Endothelial cell of umbilical vein (primary cell): ENCODE data around the gene ZNF319. TPM values are rescaled to one million over a fixed set of nuclear protein-coding genes. Genes with fewer than 3 reads are reported as not detected.

Experiments
- BruUV-seq: library from RNA; stranded (reverse); fragments of 400-500 nt; replicated peaks from 2 replicates; lab custom pipeline; 2021; lab: Mats Ljungman, UMichigan
- CTCF ChIA-PET: fragments of 300-600, 350-600 bp; sonication (Branson Sonifier 250); formaldehyde crosslinking; loops from one replicate; lab custom pipeline; 2021; ENCODE audit warnings: antibody characterized with exemption, inconsistent platforms; lab: Charles Lee
- POLR2A ChIA-PET: fragments of 300-600, 350-600 bp; sonication (Branson Sonifier 250); formaldehyde crosslinking; loops from one replicate; lab custom pipeline; 2021; ENCODE audit warnings: antibody characterized with exemption, inconsistent platforms; lab: Charles Lee
- DNase-seq: peaks from one replicate; pipeline ENCODE4 v3.0.0-alpha.2; 2011; ENCODE audit warnings: low read depth, low spot score
- FAIRE-seq: peaks from 2 replicates; lab custom pipeline; 2011; peaks lifted over from hg19 to GRCh38; lab: Jason Lieb, UNC
- H2AFZ ChIP-seq: 2 replicates; pipeline ENCODE4 v1.6.0; 2012; ENCODE audit warnings: low read depth, low read length, control low read depth, inconsistent platforms
- H3K27ac ChIP-seq: 2 replicates; pipeline ENCODE4 v1.5.1; 2011; ENCODE audit warnings: low read depth, mild to moderate bottlenecking, control low read depth, low read length, moderate library complexity; ENCODE audit not compliant: insufficient read depth
- H3K27me3 ChIP-seq, 2 experiments: 2 replicates each; pipeline versions ENCODE4 v1.6.0 to v1.6.1; 2011; ENCODE audit warnings: low read length in 2 of 2, mixed read lengths in 1 of 2; ENCODE audit not compliant: control insufficient read depth in 2 of 2, insufficient read depth in 2 of 2
- H3K36me3 ChIP-seq, 2 experiments: 2 replicates in 1 of 2; 3 replicates in 1 of 2; pipeline ENCODE4 v1.5.1; 2011; ENCODE audit warnings: low read length in 2 of 2, mild to moderate bottlenecking in 1 of 2, moderate library complexity in 1 of 2; ENCODE audit not compliant: control insufficient read depth in 2 of 2, insufficient read depth in 2 of 2; ENCODE audit errors: extremely low read depth in 1 of 2
- H3K4me1 ChIP-seq: 3 replicates; pipeline ENCODE4 v1.5.1; 2011; ENCODE audit warnings: mild to moderate bottlenecking, low read length; ENCODE audit not compliant: control insufficient read depth, insufficient read depth; ENCODE audit errors: extremely low read depth
- H3K4me2 ChIP-seq: 2 replicates; pipeline ENCODE4 v1.6.1; 2011; ENCODE audit warnings: low read length, control low read depth, mixed read lengths; ENCODE audit not compliant: insufficient read depth
- H3K4me3 ChIP-seq, 3 experiments: fragments of 200-600 bp in 1 of 3; sonication (generic), shearing (Covaris generic) in 1 of 3; replicated peaks in 1 of 3; 2 replicates each; pipeline ENCODE4 v1.5.1; 2011 to 2016; ENCODE audit warnings: control low read depth in 3 of 3, low read length in 3 of 3, mild to moderate bottlenecking in 2 of 3, inconsistent platforms in 1 of 3, low read depth in 1 of 3, moderate library complexity in 1 of 3; ENCODE audit not compliant: insufficient read depth in 1 of 3
- H3K79me2 ChIP-seq: 2 replicates; pipeline ENCODE4 v1.6.0; 2012; ENCODE audit warnings: low read length, inconsistent platforms; ENCODE audit not compliant: control insufficient read depth, insufficient read depth
- H3K9ac ChIP-seq: replicated peaks from 2 replicates; pipeline ENCODE3; 2011; ENCODE audit warnings: low read length, control low read depth; ENCODE audit not compliant: insufficient read depth; ENCODE audit errors: extremely low read depth
- H3K9me1 ChIP-seq: replicated peaks from 3 replicates; pipeline ENCODE4 v1.6.0; 2011; ENCODE audit warnings: mild to moderate bottlenecking, low read length; ENCODE audit not compliant: control insufficient read depth, insufficient read depth; ENCODE audit errors: extremely low read depth
- H3K9me3 ChIP-seq: replicated peaks from 2 replicates; pipeline ENCODE4 v1.5.1; 2012; ENCODE audit warnings: low read length, inconsistent platforms; ENCODE audit not compliant: control insufficient read depth, insufficient read depth
- H4K20me1 ChIP-seq: replicated peaks from 2 replicates; pipeline ENCODE3; 2011; ENCODE audit warnings: mild to moderate bottlenecking, low read length; ENCODE audit not compliant: control insufficient read depth, insufficient read depth; ENCODE audit errors: extremely low read depth
- EZH2 ChIP-seq: IDR thresholded peaks from 2 replicates; pipeline ENCODE4 v1.6.1; 2012; ENCODE audit warnings: borderline replicate concordance, low read depth, mild to moderate bottlenecking, moderate library complexity, low read length, inconsistent platforms; ENCODE audit not compliant: severe bottlenecking
- FOS ChIP-seq: IDR thresholded peaks from 2 replicates; pipeline ENCODE4 v1.6.1; 2011; ENCODE audit warnings: mild to moderate bottlenecking, low read length, moderate library complexity, borderline replicate concordance; ENCODE audit not compliant: insufficient read depth
- GATA2 ChIP-seq: IDR thresholded peaks from 2 replicates; pipeline ENCODE4 v1.7.0; 2011; ENCODE audit warnings: low read depth, mild to moderate bottlenecking, moderate library complexity, mixed read lengths, low read length; ENCODE audit not compliant: insufficient read length, insufficient read depth
- JUN ChIP-seq: IDR thresholded peaks from 2 replicates; pipeline ENCODE4 v1.6.1; 2011; ENCODE audit warnings: borderline replicate concordance, low read depth; ENCODE audit not compliant: insufficient read length, insufficient read depth
- MYC ChIP-seq: IDR thresholded peaks from one replicate; pipeline ENCODE4 v1.6.1; 2011; ENCODE audit warnings: mild to moderate bottlenecking, low read depth, low read length
- dilution Hi-C: fragments of 300-500 bp; cut with MboI; formaldehyde crosslinking; loops from one replicate; pipeline ENCODE4 v1.15.0; 2019; ENCODE audit warnings: low sequenced_read_pairs; ENCODE audit not compliant: extremely low pct_ligation_motif_present
- intact Hi-C: fragments of 100-400 bp; cut with micrococcal nuclease; formaldehyde crosslinking; loops from one replicate; pipeline ENCODE4 v1.10.0; 2022
- polyA plus RNA-seq, 4 experiments: library from polyadenylated mRNA; depleted of rRNA in 3 of 4; stranded (reverse) in 3 of 4; unstranded in 1 of 4; fragments of >200 nt; gene quantifications; 2 replicates each; pipeline versions ENCODE4 v1.2.1 to v1.2.3, GENCODE V29; 2011 to 2012; ENCODE audit warnings: missing spikeins in 1 of 4
- total RNA-seq: library from RNA; stranded (reverse); gene quantifications from 2 replicates; pipeline ENCODE4 v1.2.3, GENCODE V29; 2021
- TF ChIP-seq, protein P1 (sequence below), 2 donors: IDR thresholded peaks; 1 replicate in 1 of 2; 2 replicates in 1 of 2; pipeline ENCODE4 v1.5.1; 2011; ENCODE audit warnings: low read length in 2 of 2, mild to moderate bottlenecking in 2 of 2, moderate library complexity in 2 of 2, control low read depth in 1 of 2, inconsistent platforms in 1 of 2, low read depth in 1 of 2; ENCODE audit not compliant: insufficient read depth in 1 of 2; ENCODE audit errors: extremely low read depth in 1 of 2
- TF ChIP-seq, protein P2 (sequence below): IDR thresholded peaks from 2 replicates; pipeline ENCODE4 v1.6.1; 2011; ENCODE audit not compliant: insufficient read depth, insufficient read length

ZNF319 gene
- total and polyA plus RNA-seq, 2 donors (not counting 3 experiments of a cell fraction or from before 2014, with no cell fraction given): 5.4 to 9.9 TPM

GRCh38 chr16:57947261-57947660 is 53.2 kb downstream of the ZNF319 start:
- H3K79me2 ChIP-seq: no peaks in the 10 kb centered on the region
- no peak for FAIRE-seq
- H4K20me1 ChIP-seq: no peaks in the 10 kb centered on the region
- TF ChIP-seq EZH2 (no peak), FOS (no peak), GATA2 (no peak), MYC (no peak), JUN (no peak)
- TF ChIP-seq, protein P1, sequence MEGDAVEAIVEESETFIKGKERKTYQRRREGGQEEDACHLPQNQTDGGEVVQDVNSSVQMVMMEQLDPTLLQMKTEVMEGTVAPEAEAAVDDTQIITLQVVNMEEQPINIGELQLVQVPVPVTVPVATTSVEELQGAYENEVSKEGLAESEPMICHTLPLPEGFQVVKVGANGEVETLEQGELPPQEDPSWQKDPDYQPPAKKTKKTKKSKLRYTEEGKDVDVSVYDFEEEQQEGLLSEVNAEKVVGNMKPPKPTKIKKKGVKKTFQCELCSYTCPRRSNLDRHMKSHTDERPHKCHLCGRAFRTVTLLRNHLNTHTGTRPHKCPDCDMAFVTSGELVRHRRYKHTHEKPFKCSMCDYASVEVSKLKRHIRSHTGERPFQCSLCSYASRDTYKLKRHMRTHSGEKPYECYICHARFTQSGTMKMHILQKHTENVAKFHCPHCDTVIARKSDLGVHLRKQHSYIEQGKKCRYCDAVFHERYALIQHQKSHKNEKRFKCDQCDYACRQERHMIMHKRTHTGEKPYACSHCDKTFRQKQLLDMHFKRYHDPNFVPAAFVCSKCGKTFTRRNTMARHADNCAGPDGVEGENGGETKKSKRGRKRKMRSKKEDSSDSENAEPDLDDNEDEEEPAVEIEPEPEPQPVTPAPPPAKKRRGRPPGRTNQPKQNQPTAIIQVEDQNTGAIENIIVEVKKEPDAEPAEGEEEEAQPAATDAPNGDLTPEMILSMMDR (IDR thresholded peaks at IDR 0.05; ENCODE audit: extremely low read depth in 1 of 2, insufficient read depth in 1 of 2, low read depth in 1 of 2, low read length in 2 of 2): no peak
- TF ChIP-seq, protein P2, sequence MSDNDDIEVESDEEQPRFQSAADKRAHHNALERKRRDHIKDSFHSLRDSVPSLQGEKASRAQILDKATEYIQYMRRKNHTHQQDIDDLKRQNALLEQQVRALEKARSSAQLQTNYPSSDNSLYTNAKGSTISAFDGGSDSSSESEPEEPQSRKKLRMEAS: no peak
- dilution Hi-C loops (no loop called here), intact Hi-C loops (no loop called here)
- no peak overlapping the region for H2AFZ ChIP-seq
- H3K27me3 ChIP-seq: no peaks in the 10 kb centered on the region
- no peak overlapping the region for H3K4me3 ChIP-seq
- H3K36me3 ChIP-seq: no peaks in the 10 kb centered on the region
- H3K4me1 ChIP-seq: no peaks in the 10 kb centered on the region
- DNase-seq: no peak
- H3K27ac ChIP-seq: no peak overlapping the region
- CTCF ChIA-PET: interaction anchor here (1.8 kb wide), 1 partner anchor 11 kb away, joined by 8 read pairs; no protein-coding TSS in a partner anchor
- no peaks in the 10 kb centered on the region for H3K9me1 ChIP-seq
- no peak overlapping the region for H3K9ac ChIP-seq
- POLR2A ChIA-PET: no interaction called here
- BruUV-seq: no TSS peak
- no peak overlapping the region for H3K4me2 ChIP-seq
- H3K9me3 ChIP-seq: no peaks in the 10 kb centered on the region
